SU-DHL-6 (cell line): ENCODE results near the gene AIFM1.

Experiments used
- H2AFZ ChIP-seq: fragments of 200-600 bp; sonication (generic); 2 replicates; pipeline ENCODE4 v1.6.1; 2014; ENCODE audit warnings: low read depth, mild to moderate bottlenecking, moderate library complexity, mixed read lengths, antibody characterized with exemption, low read length; ENCODE audit not compliant: severe bottlenecking
- H3F3A ChIP-seq: fragments of 200-600 bp; shearing (Covaris generic); 2 replicates; pipeline ENCODE4 v1.6.0; 2016; ENCODE audit warnings: antibody characterized with exemption, mild to moderate bottlenecking; ENCODE audit not compliant: insufficient read depth
- H3K27ac ChIP-seq: fragments of 200-600 bp; sonication (generic); 2 replicates; pipeline ENCODE4 v1.5.1; 2016; ENCODE audit warnings: low read depth, mild to moderate bottlenecking, low read length, moderate library complexity, mixed read lengths
- H3K27me3 ChIP-seq: fragments of 200-600 bp; sonication (generic), shearing (Covaris generic); 2 replicates; pipeline ENCODE4 v1.6.0; 2014; ENCODE audit warnings: mild to moderate bottlenecking, low read length
- H3K36me3 ChIP-seq: fragments of 200-600 bp; sonication (generic); 2 replicates; pipeline ENCODE4 v1.6.1; 2014; ENCODE audit warnings: mild to moderate bottlenecking, low read length, mixed read lengths
- H3K4me2 ChIP-seq: fragments of 300-600, 200-600 bp; shearing (Covaris generic), sonication (generic); 2 replicates; pipeline ENCODE4 v1.6.0; 2014; ENCODE audit warnings: low read length, low read depth, mild to moderate bottlenecking; ENCODE audit not compliant: poor library complexity, severe bottlenecking
- H3K4me3 ChIP-seq: fragments of 200-600 bp; sonication (generic); 2 replicates; pipeline ENCODE4 v1.5.1; 2014; ENCODE audit warnings: antibody characterized with exemption, low read length, mild to moderate bottlenecking, mixed read lengths; ENCODE audit not compliant: insufficient read depth, poor library complexity, severe bottlenecking
- H3K79me2 ChIP-seq: fragments of 200-600 bp; sonication (generic); 2 replicates; pipeline ENCODE4 v1.6.1; 2014; ENCODE audit warnings: mild to moderate bottlenecking, low read length, moderate library complexity; ENCODE audit not compliant: insufficient read depth
- H3K9ac ChIP-seq: fragments of 200-600 bp; sonication (generic); 2 replicates; pipeline ENCODE4 v1.7.0; 2014; ENCODE audit warnings: mild to moderate bottlenecking, low read length
- H3K9me2 ChIP-seq: fragments of 200-600 bp; sonication (generic); replicated peaks from 2 replicates; pipeline ENCODE4 v1.6.1; 2014; ENCODE audit warnings: low read length; ENCODE audit not compliant: insufficient read depth
- H3K9me3 ChIP-seq: fragments of 200-600 bp; sonication (generic); 2 replicates; pipeline ENCODE4 v1.6.1; 2014; ENCODE audit warnings: low read length, mixed read lengths; ENCODE audit not compliant: insufficient read depth
- H4K20me1 ChIP-seq: fragments of 200-600 bp; sonication (generic); 2 replicates; pipeline ENCODE4 v1.6.1; 2014; ENCODE audit warnings: low read depth, mild to moderate bottlenecking, antibody characterized with exemption, low read length, moderate library complexity, mixed read lengths
- CTCF ChIP-seq: fragments of 200-600 bp; sonication (generic); IDR thresholded peaks from one replicate; pipeline ENCODE4 v1.5.1; 2017; ENCODE audit warnings: antibody characterized with exemption, mild to moderate bottlenecking, low read length, moderate library complexity; ENCODE audit not compliant: insufficient read depth, poor library complexity, severe bottlenecking
- EZH2phosphoT487 ChIP-seq: fragments of 200-600 bp; sonication (generic), shearing (Covaris generic); conservative IDR thresholded peaks from 2 replicates; pipeline ENCODE4 v1.6.1; 2018; ENCODE audit warnings: mild to moderate bottlenecking, antibody characterized with exemption, low read length, moderate library complexity, mixed read lengths

The AIFM1 gene

GRCh38 chrX:130176942-130177341 is 11.3 kb upstream of the AIFM1 start:
- no peaks in the 10 kb centered on the region for H3K36me3 ChIP-seq
- no peak overlapping the region for H2AFZ ChIP-seq

GRCh38 chrX:130176354-130176776 is 10.7 kb upstream of the AIFM1 start:
- no peaks in the 10 kb centered on the region for H3F3A ChIP-seq
- H3K27ac ChIP-seq, result 0 out of 2 replicates have a peak overlapping the region, but pooled peaks have one; percentile 23
- no peak overlapping the region for H3K9ac ChIP-seq
- no peaks in the 10 kb centered on the region for H3K36me3 ChIP-seq
- TF ChIP-seq EZH2phosphoT487, result no peak
- no peak for TF ChIP-seq CTCF
- H4K20me1 ChIP-seq, result no peaks in the 10 kb centered on the region
- no peak overlapping the region for H2AFZ ChIP-seq
- H3K9me3 ChIP-seq, result no peaks in the 10 kb centered on the region
- H3K79me2 ChIP-seq, result peaks cover 45% of the 10 kb centered on the region
- no peaks in the 10 kb centered on the region for H3K27me3 ChIP-seq
- no peak overlapping the region for H3K4me3 ChIP-seq
- H3K4me2 ChIP-seq, result peak overlapping the region; percentile 18
- no peaks in the 10 kb centered on the region for H3K9me2 ChIP-seq

More at GRCh38 chrX:130176942-130177341, 11.3 kb upstream of the AIFM1 start:
- no peak overlapping the region for H3K27ac ChIP-seq
- no peaks in the 10 kb centered on the region for H3K9me2 ChIP-seq
- H3K9me3 ChIP-seq, result no peaks in the 10 kb centered on the region
- H3K9ac ChIP-seq, result no peak overlapping the region
- TF ChIP-seq EZH2phosphoT487, result no peak
- TF ChIP-seq CTCF, result no peak
- no peak overlapping the region for H3K4me2 ChIP-seq
- no peaks in the 10 kb centered on the region for H4K20me1 ChIP-seq
- H3K4me3 ChIP-seq, result no peak overlapping the region
- no peaks in the 10 kb centered on the region for H3F3A ChIP-seq
- H3K79me2 ChIP-seq, result peaks cover 43% of the 10 kb centered on the region
- H3K27me3 ChIP-seq, result no peaks in the 10 kb centered on the region

GRCh38 chrX:130174937-130175336 is 9.3 kb upstream of the AIFM1 start:
- peaks cover 45% of the 10 kb centered on the region for H3K79me2 ChIP-seq
- H4K20me1 ChIP-seq, result no peaks in the 10 kb centered on the region
- no peak overlapping the region for H3K27ac ChIP-seq
- H3K9me3 ChIP-seq, result no peaks in the 10 kb centered on the region
- H3K4me2 ChIP-seq, result no peak overlapping the region
- H3K36me3 ChIP-seq, result no peaks in the 10 kb centered on the region
- H3K9me2 ChIP-seq, result no peaks in the 10 kb centered on the region
- no peak overlapping the region for H3K4me3 ChIP-seq
- H3F3A ChIP-seq, result peaks cover 4% of the 10 kb centered on the region; the same call in 1 of the 2 replicates
- H2AFZ ChIP-seq, result no peak overlapping the region
- H3K27me3 ChIP-seq, result no peaks in the 10 kb centered on the region
- no peak overlapping the region for H3K9ac ChIP-seq
- TF ChIP-seq CTCF, result no peak
- TF ChIP-seq EZH2phosphoT487, result no peak
